ENCODE data around the gene SIAH2.
A peak's percentile ranks its signal among the peaks of the same experiment; 100 is the strongest.

SIAH2 gene

GRCh38 chr3:150697646-150698045 lies 65.3 kb downstream of the SIAH2 start:
- H3K27me3 ChIP-seq (replicated peaks; ENCODE audit: control insufficient read depth, insufficient read depth, low read length): no peaks in the 10 kb centered on the region
- H3K4me1 ChIP-seq (ENCODE audit: control insufficient read depth, insufficient read depth, low read length): no peaks in the 10 kb centered on the region
- H3K9me3 ChIP-seq (ENCODE audit: control insufficient read depth, low read length): no peaks in the 10 kb centered on the region
- no peak overlapping the region for H3K4me3 ChIP-seq (ENCODE audit: low read length)
- no peak overlapping the region for H3K9ac ChIP-seq (ENCODE audit: low read length)
- no peaks in the 10 kb centered on the region for H3K36me3 ChIP-seq (ENCODE audit: control insufficient read depth, insufficient read depth, low read length, severe bottlenecking)
- peak; percentile 4 for DNase-seq (ENCODE audit: low read depth)

GRCh38 chr3:150691414-150692040 lies 71.4 kb downstream of the SIAH2 start:
- DNase-seq (ENCODE audit: low read depth): no peak
- Histone ChIP-seq H3K9ac (ENCODE audit: low read length) (no peak overlapping the region), H3K36me3 (ENCODE audit: control insufficient read depth, insufficient read depth, low read length, severe bottlenecking) (no peaks in the 10 kb centered on the region), H3K4me1 (ENCODE audit: control insufficient read depth, insufficient read depth, low read length) (no peaks in the 10 kb centered on the region), H3K9me3 (ENCODE audit: control insufficient read depth, low read length) (peaks cover 10% of the 10 kb centered on the region), H3K27me3 (replicated peaks; ENCODE audit: control insufficient read depth, insufficient read depth, low read length) (no peaks in the 10 kb centered on the region), H3K4me3 (ENCODE audit: low read length) (no peak overlapping the region)
